ENCODE results near the gene CNPY1. TPM values are rescaled to one million over a fixed set of nuclear protein-coding genes. Genes with fewer than 3 reads are reported as not detected.
"Not testable (repeated sequence)": the region's sequence is repeated elsewhere in the genome, so short reads cannot be mapped to it uniquely, and the experiment has no call there.

Gene CNPY1
- polyA plus RNA-seq, 1 donor from 2014 or later: 0.36 TPM

- H3K4me2 ChIP-seq (ENCODE audit: low read length): no peak overlapping the region
- no peaks in the 10 kb centered on the region for H3K79me2 ChIP-seq (replicated peaks; ENCODE audit: insufficient read depth, low read length)
- no peak overlapping the region for H3K4me3 ChIP-seq (ENCODE audit: low read length)
- no peak overlapping the region for H3K27ac ChIP-seq (ENCODE audit: low read length)
- no peaks in the 10 kb centered on the region for H3F3A ChIP-seq (ENCODE audit: insufficient read depth, low read length, poor library complexity, severe bottlenecking)
- H3K36me3 ChIP-seq (ENCODE audit: insufficient read depth, low read length): no peaks in the 10 kb centered on the region
- no peak for TF ChIP-seq RAD21 (conservative IDR thresholded peaks at IDR 0.05)
- no peak for TF ChIP-seq CTCF (IDR thresholded peaks at IDR 0.05; ENCODE audit: poor library complexity, severe bottlenecking)
- no peak for TF ChIP-seq EZH2 (IDR thresholded peaks at IDR 0.05; ENCODE audit: borderline replicate concordance, insufficient read depth, low read length, poor library complexity, severe bottlenecking)
- H3K9ac ChIP-seq (ENCODE audit: low read length): no peak overlapping the region
- no peaks in the 10 kb centered on the region for H4K20me1 ChIP-seq (ENCODE audit: insufficient read depth)
- peaks cover 17% of the 10 kb centered on the region for H3K27me3 ChIP-seq (ENCODE audit: insufficient read depth, low read depth, low read length)
- H3K9me3 ChIP-seq (ENCODE audit: low read length): no peaks in the 10 kb centered on the region
- H3K9me2 ChIP-seq (ENCODE audit: insufficient read depth, low read length): no peaks in the 10 kb centered on the region
- H2AFZ ChIP-seq (ENCODE audit: low read depth, low read length): no peak overlapping the region
Measured at GRCh38 chr7:155520114-155520513, 26.2 kb downstream of the CNPY1 start.

- not testable (repeated sequence) for H3K9me2 ChIP-seq (ENCODE audit: insufficient read depth, low read length); H4K20me1 ChIP-seq (ENCODE audit: insufficient read depth); H2AFZ ChIP-seq (ENCODE audit: low read depth, low read length); H3K36me3 ChIP-seq (ENCODE audit: insufficient read depth, low read length); H3K4me2 ChIP-seq (ENCODE audit: low read length); H3F3A ChIP-seq (ENCODE audit: insufficient read depth, low read length, poor library complexity, severe bottlenecking); H3K4me3 ChIP-seq (ENCODE audit: low read length); H3K9me3 ChIP-seq (ENCODE audit: low read length); H3K27ac ChIP-seq (ENCODE audit: low read length); H3K79me2 ChIP-seq (replicated peaks; ENCODE audit: insufficient read depth, low read length); H3K9ac ChIP-seq (ENCODE audit: low read length)
- H3K27me3 ChIP-seq (ENCODE audit: insufficient read depth, low read depth, low read length): peaks cover 22% of the 10 kb centered on the region
Measured at GRCh38 chr7:155519358-155519757, 27.0 kb downstream of the CNPY1 start.

GRCh38 chr7:155518633-155519032, 27.7 kb downstream of the CNPY1 start:
- no peak for TF ChIP-seq CTCF (IDR thresholded peaks at IDR 0.05; ENCODE audit: poor library complexity, severe bottlenecking)
- TF ChIP-seq TAF1 (IDR thresholded peaks at IDR 0.05; ENCODE audit: low read depth): no peak
- TF ChIP-seq SMC3 (conservative IDR thresholded peaks at IDR 0.05; ENCODE audit: poor library complexity): no peak
- TF ChIP-seq RAD21 (conservative IDR thresholded peaks at IDR 0.05): no peak
- TF ChIP-seq REST (IDR thresholded peaks at IDR 0.05; ENCODE audit: borderline replicate concordance): no peak
- no peak for TF ChIP-seq EZH2 (IDR thresholded peaks at IDR 0.05; ENCODE audit: borderline replicate concordance, insufficient read depth, low read length, poor library complexity, severe bottlenecking)
- TF ChIP-seq MXI1 (conservative IDR thresholded peaks at IDR 0.05; ENCODE audit: poor library complexity, severe bottlenecking): no peak
- TF ChIP-seq POLR2AphosphoS5 (IDR thresholded peaks at IDR 0.05): no peak
- TF ChIP-seq EP300 (conservative IDR thresholded peaks at IDR 0.05; ENCODE audit: poor library complexity, severe bottlenecking): no peak
- peaks cover 30% of the 10 kb centered on the region for H3K27me3 ChIP-seq (ENCODE audit: insufficient read depth, low read depth, low read length)
- no peaks in the 10 kb centered on the region for H3K9me2 ChIP-seq (ENCODE audit: insufficient read depth, low read length)
- no peak overlapping the region for H3K4me3 ChIP-seq (ENCODE audit: low read length)
- no peaks in the 10 kb centered on the region for H3K79me2 ChIP-seq (replicated peaks; ENCODE audit: insufficient read depth, low read length)
- no peaks in the 10 kb centered on the region for H3K9me3 ChIP-seq (ENCODE audit: low read length)
- no peaks in the 10 kb centered on the region for H3F3A ChIP-seq (ENCODE audit: insufficient read depth, low read length, poor library complexity, severe bottlenecking)
- H2AFZ ChIP-seq (ENCODE audit: low read depth, low read length): no peak overlapping the region
- H3K4me2 ChIP-seq (ENCODE audit: low read length): no peak overlapping the region
- H4K20me1 ChIP-seq (ENCODE audit: insufficient read depth): no peaks in the 10 kb centered on the region
- no peak overlapping the region for H3K27ac ChIP-seq (ENCODE audit: low read length)
- H3K36me3 ChIP-seq (ENCODE audit: insufficient read depth, low read length): no peaks in the 10 kb centered on the region
- H3K9ac ChIP-seq (ENCODE audit: low read length): no peak overlapping the region
